ENCODE measurements around the gene AKR1A1. TPM values are rescaled to one million over a fixed set of nuclear protein-coding genes. Genes with fewer than 3 reads are reported as not detected.
A peak's percentile ranks its signal among the peaks of the same experiment; 100 is the strongest.

The AKR1A1 gene
- total RNA-seq, 1 donor from 2014 or later: 135 TPM

DNA sequence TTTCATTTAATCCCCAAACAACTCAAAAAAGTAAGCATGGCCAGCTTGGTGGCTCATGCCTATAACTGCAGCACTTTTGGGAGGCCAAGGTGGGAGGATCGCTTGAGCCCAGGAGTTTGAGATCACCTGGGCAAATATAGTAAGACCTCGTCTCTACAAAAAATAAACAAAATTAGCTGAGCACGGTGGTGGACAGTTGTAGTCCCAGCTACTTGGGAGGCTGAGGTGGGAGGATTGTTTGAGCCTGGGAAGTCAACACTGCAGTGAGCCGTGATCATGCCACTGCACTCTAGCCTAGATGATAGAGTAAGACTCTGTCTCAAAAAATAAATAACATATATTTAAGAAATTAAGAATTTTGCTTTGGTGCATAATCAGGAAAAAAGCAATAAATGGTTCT, 6.1 kb upstream of the AKR1A1 start:
- no peak overlapping the region for H3K4me3 ChIP-seq (ENCODE audit: low read depth, low read length)
- no peak for DNase-seq (ENCODE audit: low read depth)
- TF ChIP-seq CTCF (conservative IDR thresholded peaks at IDR 0.05; ENCODE audit: low read depth, low read length): no peak

GRCh38 chr1:45545019-45545493, 5.6 kb upstream of the AKR1A1 start:
- no peak for DNase-seq (ENCODE audit: low read depth)
- TF ChIP-seq CTCF (conservative IDR thresholded peaks at IDR 0.05; ENCODE audit: low read depth, low read length): no peak

DNA sequence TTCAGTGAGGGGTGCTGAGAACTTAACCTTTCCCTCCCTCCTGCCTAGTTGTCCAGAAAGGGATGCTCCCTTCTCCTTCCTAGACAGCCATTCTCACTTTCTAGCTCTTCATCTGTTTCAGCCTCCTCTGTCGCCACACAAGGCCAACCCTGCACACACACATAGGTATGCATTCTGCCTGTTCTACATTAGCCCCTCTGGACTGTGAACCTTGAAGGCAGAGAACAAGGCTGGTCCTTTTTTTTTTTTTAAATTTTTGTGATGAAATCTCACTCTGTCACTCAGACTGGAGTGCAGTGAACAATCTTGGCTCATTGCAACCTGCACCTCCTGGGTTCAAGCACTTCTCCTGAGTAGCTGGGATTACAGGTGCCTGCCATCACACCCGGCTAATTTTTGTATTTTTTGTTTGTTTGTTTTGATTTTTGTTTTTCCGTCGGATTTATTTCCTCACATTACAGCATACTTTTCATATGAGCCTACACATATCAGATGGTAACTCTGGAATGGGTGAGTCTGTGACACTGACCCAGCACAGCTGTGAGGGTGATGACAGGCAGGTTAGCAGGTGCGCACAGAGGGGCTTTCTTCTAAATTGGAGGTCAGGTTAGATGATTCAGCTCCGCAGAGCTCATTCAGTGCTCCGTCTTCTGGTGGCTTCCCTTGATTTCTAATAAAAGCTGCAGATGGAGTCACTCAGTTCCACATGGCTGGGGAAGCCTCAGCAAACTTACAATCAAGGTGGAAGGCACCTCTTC, 4.9 kb upstream of the AKR1A1 start:
- DNase-seq (ENCODE audit: low read depth): no peak
- H3K4me3 ChIP-seq (ENCODE audit: low read depth, low read length): no peak overlapping the region
- no peak for TF ChIP-seq CTCF (conservative IDR thresholded peaks at IDR 0.05; ENCODE audit: low read depth, low read length)

More at GRCh38 chr1:45545019-45545493, 5.6 kb upstream of the AKR1A1 start:
- no peak overlapping the region for H3K4me3 ChIP-seq (ENCODE audit: low read depth, low read length)

DNA sequence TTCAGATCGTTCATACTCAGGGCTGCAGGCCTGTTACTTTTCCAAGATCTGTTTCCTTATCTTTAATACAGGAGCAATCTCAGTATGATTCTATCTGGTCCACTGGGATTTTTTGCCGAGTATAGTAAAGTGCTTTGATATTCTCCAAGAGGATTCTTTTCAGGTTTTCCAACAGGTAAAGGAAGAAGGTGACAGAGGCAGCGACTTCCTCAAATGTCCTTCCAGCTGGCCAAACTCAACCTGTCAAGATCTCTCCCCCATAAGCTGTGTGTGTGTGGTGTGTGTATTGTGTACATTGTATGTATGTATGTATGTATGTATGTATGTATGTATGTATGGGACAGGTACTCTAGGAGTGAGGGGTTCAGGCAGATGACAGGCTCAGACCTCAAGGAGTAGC, 1.1 kb downstream of the AKR1A1 start:
- no peak for DNase-seq (ENCODE audit: low read depth)
- no peak for TF ChIP-seq CTCF (conservative IDR thresholded peaks at IDR 0.05; ENCODE audit: low read depth, low read length)
- H3K4me3 ChIP-seq (ENCODE audit: low read depth, low read length): peak overlapping the region; percentile 87

GRCh38 chr1:45552331-45552730, 1.7 kb downstream of the AKR1A1 start:
- no peak for TF ChIP-seq CTCF (conservative IDR thresholded peaks at IDR 0.05; ENCODE audit: low read depth, low read length)
- peak overlapping the region; percentile 87 for H3K4me3 ChIP-seq (ENCODE audit: low read depth, low read length)
- DNase-seq (ENCODE audit: low read depth): no peak

DNA sequence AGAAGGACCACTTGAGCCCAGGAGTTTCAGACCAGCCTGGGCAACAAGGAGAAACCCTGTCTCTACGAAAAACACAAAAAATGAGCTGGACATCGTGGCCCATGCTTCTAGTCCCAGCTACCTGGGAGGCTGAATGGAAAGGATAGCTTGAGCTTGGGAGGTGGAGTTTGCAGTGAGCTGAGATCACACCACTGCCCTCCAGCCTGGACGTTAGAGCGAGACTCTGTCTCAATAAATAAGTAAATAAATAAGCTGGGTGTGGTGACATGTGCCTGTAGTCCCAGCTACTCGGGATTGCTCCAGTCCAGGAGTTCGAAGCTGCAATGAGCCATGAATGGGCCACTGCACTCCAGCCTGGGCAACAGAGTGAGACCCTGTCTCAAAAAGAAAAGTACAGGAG, 3.6 kb downstream of the AKR1A1 start:
- TF ChIP-seq CTCF (conservative IDR thresholded peaks at IDR 0.05; ENCODE audit: low read depth, low read length): no peak
- H3K4me3 ChIP-seq (ENCODE audit: low read depth, low read length): no peak overlapping the region
- no peak for DNase-seq (ENCODE audit: low read depth)

GRCh38 chr1:45557422-45557944, 6.9 kb downstream of the AKR1A1 start:
- DNase-seq (ENCODE audit: low read depth): no peak
- TF ChIP-seq CTCF (conservative IDR thresholded peaks at IDR 0.05; ENCODE audit: low read depth, low read length): no peak
- no peak overlapping the region for H3K4me3 ChIP-seq (ENCODE audit: low read depth, low read length)
